Measurements from ENCODE around the gene ARHGAP33. TPM values are rescaled to one million over a fixed set of nuclear protein-coding genes. Genes with fewer than 3 reads are reported as not detected.

Gene ARHGAP33
- total RNA-seq, 1 experiment from 2014 or later: 39.6 TPM

DNA sequence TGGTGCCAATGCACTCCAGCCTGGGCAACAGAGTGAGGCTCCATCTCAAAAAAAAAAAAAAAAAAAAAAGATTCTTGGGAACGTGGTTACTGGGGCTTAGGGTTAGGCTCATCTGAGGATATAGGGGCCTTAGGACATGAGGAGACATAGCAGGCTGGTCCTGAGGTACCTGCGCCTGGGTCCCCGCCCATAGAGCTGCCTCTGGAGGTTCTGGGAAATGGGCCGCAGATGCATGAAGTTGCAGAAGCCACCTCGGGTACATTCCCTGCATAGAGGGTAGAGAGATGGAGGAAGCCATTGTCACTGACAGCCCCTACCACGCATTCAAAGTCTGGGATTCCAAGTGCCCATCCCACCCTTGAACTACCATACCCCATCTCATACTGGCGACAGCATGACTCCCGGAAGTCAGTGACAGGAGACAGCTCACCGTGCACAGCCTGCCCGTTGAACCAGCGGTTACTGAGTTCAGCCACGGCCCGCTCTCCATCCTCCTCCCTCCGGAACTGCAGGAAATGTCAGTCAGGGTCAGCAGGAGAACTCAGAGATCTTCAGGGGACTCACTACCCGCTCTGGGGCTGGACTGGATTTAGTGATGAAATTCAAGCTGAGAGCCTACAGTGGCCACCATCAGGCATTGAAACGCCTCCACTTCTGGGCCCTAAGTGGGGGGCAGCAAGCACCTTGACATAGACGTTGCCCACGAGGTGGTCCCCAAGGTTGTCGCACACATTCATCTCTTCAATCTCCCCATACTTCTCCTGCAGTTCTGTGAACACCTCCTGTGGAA lies 31.5 kb upstream of the ARHGAP33 start:
- TF ChIP-seq EZH2 (IDR thresholded peaks at IDR 0.05; ENCODE audit: borderline replicate concordance, low read depth, low read length, poor library complexity, severe bottlenecking): no peak
- no peak for TF ChIP-seq CTCF (conservative IDR thresholded peaks at IDR 0.05; ENCODE audit: low read depth, low read length)
- Histone ChIP-seq H3K27me3 (replicated peaks; ENCODE audit: insufficient read depth, low read depth, low read length, poor library complexity) (no peaks in the 10 kb centered on the region), H3K9me3 (ENCODE audit: low read depth, low read length, poor library complexity, severe bottlenecking) (no peaks in the 10 kb centered on the region), H3K36me3 (ENCODE audit: insufficient read depth, low read length, poor library complexity, severe bottlenecking) (peaks cover 3% of the 10 kb centered on the region), H3K4me3 (ENCODE audit: low read depth, low read length, poor library complexity, severe bottlenecking) (no peak overlapping the region), H3K4me1 (ENCODE audit: insufficient read depth, low read length, poor library complexity, severe bottlenecking) (peaks cover 3% of the 10 kb centered on the region), H3K27ac (ENCODE audit: low read depth, low read length, poor library complexity, severe bottlenecking) (no peak overlapping the region)
- intact Hi-C loops (cut with micrococcal nuclease; ENCODE audit: unreplicated experiment): loop anchor here (10.0 kb wide), 1 partner anchor 191 kb away; the partner anchor contains the start of gene LRFN3
- CTCF ChIA-PET: no interaction called here
- POLR2A ChIA-PET (ENCODE audit: low non-redundant PET): no interaction called here
- no TSS peak for BruUV-seq (replicated peaks)
- DNase-seq (ENCODE audit: low spot score): no peak

DNA sequence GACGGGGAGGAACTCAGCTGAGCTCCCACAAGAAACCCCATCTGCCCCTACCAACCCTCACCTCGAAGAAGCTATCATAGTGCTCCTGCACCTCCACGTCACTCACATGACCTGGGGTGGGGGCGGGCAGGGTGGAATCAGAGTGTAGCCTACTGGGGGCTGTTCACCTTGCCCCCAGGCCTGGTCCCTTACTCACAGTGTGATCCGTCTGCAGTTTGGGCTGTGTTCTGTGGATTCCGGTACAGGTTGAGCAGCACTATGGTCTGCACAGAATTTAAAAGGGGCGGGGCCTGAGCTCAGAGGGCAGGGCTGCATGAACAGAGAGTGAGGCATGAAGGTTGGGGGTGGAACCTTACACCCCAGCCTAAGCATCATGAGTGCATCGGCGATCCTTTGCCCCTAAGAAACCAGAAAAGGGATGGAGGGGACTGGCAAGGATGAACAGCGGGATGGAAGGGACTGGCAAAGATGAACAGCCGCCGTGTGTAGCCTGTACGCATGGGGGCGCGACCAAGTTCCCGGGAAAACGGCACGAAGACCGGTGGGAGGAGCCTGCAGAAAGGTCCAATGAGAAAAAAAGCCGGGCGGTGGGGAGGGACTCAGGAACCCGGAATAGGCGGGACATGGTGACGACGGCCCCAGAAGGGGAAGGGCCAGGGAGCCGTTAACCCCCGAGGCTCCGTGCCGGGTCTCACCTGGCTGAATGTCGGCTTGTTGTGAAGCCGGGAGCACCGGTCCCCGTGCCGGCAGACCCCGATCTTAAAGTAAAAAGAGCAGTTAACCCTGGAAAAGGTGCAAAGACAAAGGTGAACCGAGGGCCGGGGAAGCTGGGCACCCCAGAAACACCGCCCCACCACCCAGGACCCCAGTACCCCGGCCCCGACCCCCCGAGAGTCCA lies 30.7 kb upstream of the ARHGAP33 start:
- ChIA-PET CTCF (no interaction called here), POLR2A (ENCODE audit: low non-redundant PET) (no interaction called here)
- H3K4me1 ChIP-seq (ENCODE audit: insufficient read depth, low read length, poor library complexity, severe bottlenecking): peaks cover 3% of the 10 kb centered on the region
- intact Hi-C loops (cut with micrococcal nuclease; ENCODE audit: unreplicated experiment): loop anchor here (10.0 kb wide), 1 partner anchor 190 kb away; the partner anchor contains the start of gene LRFN3
- peak overlapping the region; percentile 99 for H3K27ac ChIP-seq (ENCODE audit: low read depth, low read length, poor library complexity, severe bottlenecking)
- H3K36me3 ChIP-seq (ENCODE audit: insufficient read depth, low read length, poor library complexity, severe bottlenecking): no peaks in the 10 kb centered on the region
- TF ChIP-seq EZH2 (IDR thresholded peaks at IDR 0.05; ENCODE audit: borderline replicate concordance, low read depth, low read length, poor library complexity, severe bottlenecking) (no peak), CTCF (conservative IDR thresholded peaks at IDR 0.05; ENCODE audit: low read depth, low read length) (peak; percentile 53)
- H3K4me3 ChIP-seq (ENCODE audit: low read depth, low read length, poor library complexity, severe bottlenecking): peak overlapping the region; percentile 72
- peak; percentile 98 for DNase-seq (ENCODE audit: low spot score)
- BruUV-seq (replicated peaks): TSS peak; percentile 69
- H3K9me3 ChIP-seq (ENCODE audit: low read depth, low read length, poor library complexity, severe bottlenecking): no peaks in the 10 kb centered on the region
- no peaks in the 10 kb centered on the region for H3K27me3 ChIP-seq (replicated peaks; ENCODE audit: insufficient read depth, low read depth, low read length, poor library complexity)

DNA sequence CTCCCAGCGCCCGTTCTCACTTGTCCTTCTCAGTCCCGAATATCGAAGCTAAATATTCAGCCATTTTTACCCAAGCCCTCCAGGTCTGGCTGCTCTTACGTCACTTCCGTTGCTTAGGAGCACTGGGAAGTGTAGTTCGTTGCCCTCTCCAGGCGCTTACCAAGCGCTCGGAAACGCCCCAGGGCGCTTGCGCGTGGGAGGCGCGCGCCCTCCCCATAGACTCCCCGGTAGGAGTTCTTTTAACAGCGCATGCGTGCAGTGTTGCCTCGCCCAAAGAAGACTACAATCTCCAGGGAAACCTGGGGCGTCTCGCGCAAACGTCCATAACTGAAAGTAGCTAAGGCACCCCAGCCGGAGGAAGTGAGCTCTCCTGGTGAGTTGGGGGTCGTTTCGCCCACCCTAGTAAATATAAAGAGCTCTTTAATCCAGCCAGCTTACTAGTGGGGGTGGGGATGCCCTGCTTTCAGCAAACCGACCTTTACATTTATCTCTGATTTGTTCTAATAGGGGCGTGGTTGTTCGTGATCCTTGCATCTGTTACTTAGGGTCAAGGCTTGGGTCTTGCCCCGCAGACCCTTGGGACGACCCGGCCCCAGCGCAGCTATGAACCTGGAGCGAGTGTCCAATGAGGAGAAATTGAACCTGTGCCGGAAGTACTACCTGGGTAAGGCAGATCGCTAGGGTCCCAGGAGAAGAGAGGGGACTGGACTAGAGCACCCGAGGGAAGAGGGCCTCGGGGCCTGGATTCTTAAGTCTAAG lies 29.9 kb upstream of the ARHGAP33 start, which contains the start of the genes PSENEN and U2AF1L4:
PSENEN (plus strand) TSS at position 324 of the 759 bp plus-strand sequence; CDS start at position 604, 280 bp downstream.
U2AF1L4 (minus strand) TSS at position 91 of the 759 bp plus-strand sequence; CDS start at position 64, 27 bp downstream.
- Histone ChIP-seq H3K27ac (ENCODE audit: low read depth, low read length, poor library complexity, severe bottlenecking) (peak within 1 kb of the TSS; percentile 99), H3K4me3 (ENCODE audit: low read depth, low read length, poor library complexity, severe bottlenecking) (peak within 1 kb of the TSS; percentile 72), H3K36me3 (ENCODE audit: insufficient read depth, low read length, poor library complexity, severe bottlenecking) (no peaks in the 10 kb centered on the region), H3K9me3 (ENCODE audit: low read depth, low read length, poor library complexity, severe bottlenecking) (no peaks in the 10 kb centered on the region), H3K4me1 (ENCODE audit: insufficient read depth, low read length, poor library complexity, severe bottlenecking) (peaks cover 3% of the 10 kb centered on the region), H3K27me3 (replicated peaks; ENCODE audit: insufficient read depth, low read depth, low read length, poor library complexity) (no peaks in the 10 kb centered on the region)
- BruUV-seq (replicated peaks): TSS peak; percentile 72
- TF ChIP-seq CTCF (conservative IDR thresholded peaks at IDR 0.05; ENCODE audit: low read depth, low read length) (no peak), EZH2 (IDR thresholded peaks at IDR 0.05; ENCODE audit: borderline replicate concordance, low read depth, low read length, poor library complexity, severe bottlenecking) (no peak)
- peak; percentile 99 for DNase-seq (ENCODE audit: low spot score)
- POLR2A ChIA-PET (ENCODE audit: low non-redundant PET): interaction anchor here (0.7 kb wide), 1 partner anchor 15 kb away, joined by 3 read pairs; no protein-coding TSS in a partner anchor
- CTCF ChIA-PET: interaction anchor here (0.6 kb wide), 1 partner anchor 74 kb away, joined by 3 read pairs; no protein-coding TSS in a partner anchor
- intact Hi-C loops (cut with micrococcal nuclease; ENCODE audit: unreplicated experiment): loop anchor here (10.0 kb wide), 1 partner anchor 189 kb away; the partner anchor contains the start of gene LRFN3

Data from A673 (cell line).